OCI-LY3 (cell line): ENCODE measurements around the gene CACNA2D3.

Source experiments
- CTCF ChIP-seq: fragments of 200-600, 300-600 bp; sonication (generic); IDR thresholded peaks from 2 replicates; pipeline ENCODE4 v1.5.1; 2014; ENCODE audit warnings: antibody characterized with exemption, low read length, low read depth
- EZH2phosphoT487 ChIP-seq: fragments of 200-600 bp; shearing (Covaris generic); IDR thresholded peaks from 2 replicates; pipeline ENCODE4 v1.6.1; 2018; ENCODE audit warnings: antibody characterized with exemption, mixed run types, low read depth

DNA sequence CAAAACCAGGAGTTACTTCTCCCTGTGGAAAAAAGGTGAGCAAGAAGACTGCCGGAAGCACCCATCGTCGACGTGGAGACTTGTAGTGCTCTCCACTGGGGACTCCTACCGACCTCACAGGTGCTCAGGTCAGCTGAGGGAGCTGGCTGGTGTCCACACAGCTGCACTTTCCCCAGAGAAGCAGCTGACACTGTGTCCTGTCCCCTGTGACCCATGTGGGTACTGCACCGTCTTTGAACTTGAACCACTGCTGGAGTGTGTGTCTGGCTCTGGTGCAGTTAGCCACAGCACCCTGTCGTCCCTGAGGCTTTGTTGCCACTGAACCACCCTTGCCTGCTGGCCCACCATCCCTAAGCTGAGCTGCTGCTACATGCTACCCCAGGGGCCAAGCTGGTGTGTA is 270.8 kb downstream of the CACNA2D3 start:
- no peak for TF ChIP-seq CTCF
- no peak for TF ChIP-seq EZH2phosphoT487
